Thymus (tissue), 11 donors: Measurements from ENCODE around the gene NONO. TPM values are rescaled to one million over a fixed set of nuclear protein-coding genes. Genes with fewer than 3 reads are reported as not detected.
"Not testable (repeated sequence)": the region's sequence is repeated elsewhere in the genome, so short reads cannot be mapped to it uniquely, and the experiment has no call there.

Experiments
- DNase-seq, 9 donors: peaks; one replicate each; pipeline ENCODE4 v3.0.0-alpha.2; 2013; ENCODE audit warnings: low spot score in 9 of 9, low read depth in 6 of 9, missing footprints in 1 of 9
- H3K27ac ChIP-seq, 2 donors: one replicate each; pipeline ENCODE4 v1.5.1; 2013; ENCODE audit warnings: control low read depth in 1 of 2, low read depth in 1 of 2, low read length in 1 of 2, mild to moderate bottlenecking in 1 of 2, moderate library complexity in 1 of 2
- H3K27me3 ChIP-seq, 2 donors: one replicate each; pipeline ENCODE4 v1.5.1; 2013; ENCODE audit warnings: low read length in 1 of 2; ENCODE audit not compliant: control insufficient read depth in 2 of 2, insufficient read depth in 1 of 2
- H3K36me3 ChIP-seq, 2 donors: one replicate each; pipeline ENCODE4 v1.5.1; 2013; ENCODE audit warnings: low read length in 1 of 2, mild to moderate bottlenecking in 1 of 2, moderate library complexity in 1 of 2; ENCODE audit not compliant: control insufficient read depth in 2 of 2, insufficient read depth in 2 of 2
- H3K4me1 ChIP-seq, 2 donors: one replicate each; pipeline ENCODE4 v1.5.1; 2013; ENCODE audit warnings: low read length in 2 of 2; ENCODE audit not compliant: control insufficient read depth in 2 of 2, insufficient read depth in 2 of 2
- H3K4me3 ChIP-seq, 2 donors: one replicate each; pipeline ENCODE4 v1.5.1; 2013; ENCODE audit warnings: low read length in 2 of 2, control low read depth in 1 of 2, mild to moderate bottlenecking in 1 of 2
- H3K9me3 ChIP-seq, 2 donors: one replicate each; pipeline ENCODE4 v1.5.1; 2013; ENCODE audit warnings: low read length in 1 of 2, mild to moderate bottlenecking in 1 of 2; ENCODE audit not compliant: control insufficient read depth in 2 of 2, insufficient read depth in 1 of 2
- WGBS: extraction: QIAGEN DNeasy Blood & Tissue Kit; methylation state at CpG from one replicate; pipeline ENCODE4 v1.1.7; 2013; 5-methylcytosine and 5-hydroxymethylcytosine counted together
- polyA plus RNA-seq: library from polyadenylated mRNA; stranded (reverse); fragments of 200-250 nt; gene quantifications from one replicate; pipeline ENCODE4 v1.2.3, GENCODE V29; 2013
- total RNA-seq: library from RNA; stranded (reverse); fragments of 120-200 nt; gene quantifications from one replicate; pipeline ENCODE4 v1.2.4, GENCODE V29; 2013
- donor health status: healthy.

The NONO gene
- total and polyA plus RNA-seq, 2 donors = 170 to 483 TPM

GRCh38 chrX:71324452-71324851 is 41.0 kb downstream of the NONO start:
- DNase-seq, H3K4me3 ChIP-seq, H3K27me3 ChIP-seq, H3K36me3 ChIP-seq, H3K4me1 ChIP-seq, H3K27ac ChIP-seq, H3K9me3 ChIP-seq: not testable (repeated sequence)
- 99% methylated on average over 11 of the region's 11 CpGs for WGBS

DNA sequence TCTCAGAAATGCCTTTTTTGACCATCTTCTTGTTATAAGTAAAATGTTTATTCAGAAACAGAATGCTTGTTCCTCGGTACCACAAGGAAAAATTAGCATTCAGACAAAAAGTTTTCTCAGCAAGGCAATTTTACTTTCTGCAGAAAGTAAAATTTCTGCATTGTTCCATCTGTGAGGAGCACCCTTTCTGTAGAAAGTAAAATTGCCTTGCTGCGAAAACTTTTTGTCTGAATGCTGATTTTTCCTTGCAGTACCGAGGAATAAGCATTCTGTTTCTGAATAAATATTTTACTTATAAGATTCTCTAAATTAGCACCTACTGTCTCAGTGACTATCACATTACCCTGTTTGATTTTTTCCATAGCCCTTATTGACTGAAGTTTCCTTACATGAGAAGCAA is 43.0 kb downstream of the NONO start:
- H3K27me3 ChIP-seq = no peaks in the 10 kb centered on the region
- WGBS = 98% methylated on average over 3 of the region's 3 CpGs
- H3K36me3 ChIP-seq = no peaks in the 10 kb centered on the region
- H3K4me1 ChIP-seq = no peaks in the 10 kb centered on the region
- H3K4me3 ChIP-seq = no peak overlapping the region
- no peak for DNase-seq
- no peak overlapping the region for H3K27ac ChIP-seq
- H3K9me3 ChIP-seq = peaks cover 0 to 5% of the 10 kb centered on the region in 2 donors

- H3K4me1 ChIP-seq, DNase-seq, H3K4me3 ChIP-seq, H3K9me3 ChIP-seq, H3K27me3 ChIP-seq, H3K36me3 ChIP-seq, H3K27ac ChIP-seq: not testable (repeated sequence)
- 92% methylated on average over 2 of the region's 5 CpGs for WGBS
These were observed 65.8 kb downstream of the NONO start for GRCh38 chrX:71349151-71349665.

DNA sequence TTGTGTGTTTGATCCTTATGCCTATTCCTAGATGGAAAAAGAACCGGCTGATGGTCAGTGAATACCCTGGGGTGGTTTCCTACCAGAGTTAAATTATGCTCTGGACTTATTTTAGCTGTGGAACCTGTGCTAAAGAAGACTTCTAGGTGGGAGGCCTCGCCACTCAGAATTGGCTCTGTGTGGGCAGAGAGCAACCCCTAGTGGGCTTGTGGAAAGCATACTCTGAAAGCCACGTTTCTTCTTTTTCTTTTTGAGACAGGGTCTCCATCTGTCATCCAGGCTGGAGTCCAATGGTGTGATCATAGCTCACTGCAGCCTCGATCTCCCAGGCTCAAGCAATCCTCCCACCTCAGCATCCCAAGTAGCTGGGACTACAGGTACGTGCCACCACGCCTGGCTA is 66.4 kb downstream of the NONO start:
- not testable (repeated sequence) for H3K4me3 ChIP-seq, H3K9me3 ChIP-seq, DNase-seq, H3K27me3 ChIP-seq, H3K4me1 ChIP-seq, H3K36me3 ChIP-seq, H3K27ac ChIP-seq
- WGBS = 38% methylated on average over 2 of the region's 6 CpGs

Other genes with a start within 250 kb of the NONO start
- 29.7 TPM for gene SNX12, start 215.3 kb upstream of the NONO start, total RNA-seq
- 23.5 TPM for gene SNX12, start 215.3 kb upstream of the NONO start, polyA plus RNA-seq
- 9.4 TPM for gene FOXO4, start 187.8 kb upstream of the NONO start, total RNA-seq
- 12.3 TPM for gene FOXO4, start 187.8 kb upstream of the NONO start, polyA plus RNA-seq
- 4.5 TPM for gene CXorf65, start 176.9 kb upstream of the NONO start, total RNA-seq
- gene CXorf65, start 176.9 kb upstream of the NONO start, polyA plus RNA-seq = 40.8 TPM
- gene IL2RG, start 172.1 kb upstream of the NONO start, total RNA-seq = 91.6 TPM
- 197 TPM for gene IL2RG, start 172.1 kb upstream of the NONO start, polyA plus RNA-seq
- 11.0 TPM for gene MED12, start 165.0 kb upstream of the NONO start, total RNA-seq
- 9.3 TPM for gene MED12, start 165.0 kb upstream of the NONO start, polyA plus RNA-seq
- 0.19 TPM for gene NLGN3, start 138.8 kb upstream of the NONO start, total RNA-seq
- 1.5 TPM for gene NLGN3, start 138.8 kb upstream of the NONO start, polyA plus RNA-seq
- not detected for gene GJB1, start 60.4 kb upstream of the NONO start, total RNA-seq
- 0.11 TPM for gene GJB1, start 60.4 kb upstream of the NONO start, polyA plus RNA-seq
- gene ZMYM3, start 29.5 kb upstream of the NONO start, total RNA-seq = 11.0 TPM
- gene ZMYM3, start 29.5 kb upstream of the NONO start, polyA plus RNA-seq = 12.1 TPM
- gene ITGB1BP2, start 18.1 kb downstream of the NONO start, total RNA-seq = 1.4 TPM
- 5.7 TPM for gene ITGB1BP2, start 18.1 kb downstream of the NONO start, polyA plus RNA-seq
- 22.9 TPM for gene TAF1, start 82.7 kb downstream of the NONO start, total RNA-seq
- 14.6 TPM for gene TAF1, start 82.7 kb downstream of the NONO start, polyA plus RNA-seq
- gene OGT, start 249.5 kb downstream of the NONO start, total RNA-seq = 95.0 TPM
- 168 TPM for gene OGT, start 249.5 kb downstream of the NONO start, polyA plus RNA-seq